Keratinocyte (primary cell): ENCODE data around the gene POLDIP3. TPM values are rescaled to one million over a fixed set of nuclear protein-coding genes. Genes with fewer than 3 reads are reported as not detected.

ENCODE experiments used
- DNase-seq: peaks from one replicate; pipeline ENCODE4 v3.0.0-alpha.2; 2011; ENCODE audit warnings: low read depth, missing footprints, low spot score
- FAIRE-seq: peaks from 2 replicates; lab custom pipeline; 2011; peaks lifted over from hg19 to GRCh38; lab: Jason Lieb, UNC
- H2AFZ ChIP-seq: 2 replicates; pipeline ENCODE4 v1.6.0; 2012; ENCODE audit warnings: low read length, control low read depth, inconsistent platforms; ENCODE audit not compliant: control insufficient read depth
- H3K27ac ChIP-seq: 2 replicates; pipeline ENCODE4 v1.5.1; 2011; ENCODE audit warnings: low read length; ENCODE audit not compliant: control insufficient read depth, insufficient read depth
- H3K27me3 ChIP-seq: 3 replicates; pipeline ENCODE4 v1.6.0; 2011; ENCODE audit warnings: low read length; ENCODE audit not compliant: control insufficient read depth, insufficient read depth; ENCODE audit errors: extremely low read depth
- H3K36me3 ChIP-seq, 2 experiments: 2 replicates in 1 of 2; 3 replicates in 1 of 2; pipeline ENCODE4 v1.5.1; 2011; ENCODE audit warnings: low read length in 2 of 2, mild to moderate bottlenecking in 1 of 2; ENCODE audit not compliant: control insufficient read depth in 2 of 2, insufficient read depth in 2 of 2; ENCODE audit errors: extremely low read depth in 1 of 2
- H3K4me1 ChIP-seq: 3 replicates; pipeline ENCODE4 v1.5.1; 2011; ENCODE audit warnings: low read length; ENCODE audit not compliant: control insufficient read depth, insufficient read depth; ENCODE audit errors: extremely low read depth
- H3K4me2 ChIP-seq: 3 replicates; pipeline ENCODE4 v1.6.0; 2011; ENCODE audit warnings: low read depth, low read length; ENCODE audit not compliant: control insufficient read depth, insufficient read depth; ENCODE audit errors: extremely low read depth
- H3K4me3 ChIP-seq, 3 experiments: fragments of 200-600 bp in 1 of 3; sonication (generic) in 1 of 3; 2 replicates in 2 of 3; 3 replicates in 1 of 3; pipeline ENCODE4 v1.5.1; 2011 to 2016; ENCODE audit warnings: low read length in 3 of 3, mild to moderate bottlenecking in 3 of 3, control low read depth in 2 of 3, inconsistent platforms in 1 of 3, low read depth in 1 of 3, mixed read lengths in 1 of 3, mixed run types in 1 of 3, moderate library complexity in 1 of 3; ENCODE audit not compliant: control insufficient read depth in 2 of 3, insufficient read depth in 2 of 3; ENCODE audit errors: extremely low read depth in 1 of 3
- H3K79me2 ChIP-seq: 2 replicates; pipeline ENCODE4 v1.6.0; 2012; ENCODE audit warnings: low read length; ENCODE audit not compliant: control insufficient read depth, insufficient read depth
- H3K9ac ChIP-seq: 3 replicates; pipeline ENCODE4 v1.6.0; 2011; ENCODE audit warnings: low read length; ENCODE audit not compliant: control insufficient read depth, insufficient read depth; ENCODE audit errors: extremely low read depth
- H3K9me1 ChIP-seq: 3 replicates; pipeline ENCODE4 v1.6.0; 2011; ENCODE audit warnings: low read length; ENCODE audit not compliant: control insufficient read depth, insufficient read depth; ENCODE audit errors: extremely low read depth
- H3K9me3 ChIP-seq: 2 replicates; pipeline ENCODE4 v1.5.1; 2012; ENCODE audit warnings: low read depth, low read length; ENCODE audit not compliant: control insufficient read depth
- H4K20me1 ChIP-seq: 3 replicates; pipeline ENCODE4 v1.6.0; 2011; ENCODE audit warnings: low read length; ENCODE audit not compliant: control insufficient read depth, insufficient read depth; ENCODE audit errors: extremely low read depth
- EZH2 ChIP-seq: IDR thresholded peaks from one replicate; pipeline ENCODE4 v1.6.1; 2012; ENCODE audit warnings: inconsistent platforms, mild to moderate bottlenecking, low read length, moderate library complexity
- dilution Hi-C: fragments of 300-500 bp; cut with MboI; formaldehyde crosslinking; loops from one replicate; pipeline ENCODE4 v1.7.0; 2020; ENCODE audit warnings: low sequenced_read_pairs; ENCODE audit not compliant: extremely low pct_ligation_motif_present
- polyA plus RNA-seq, 5 experiments: library from polyadenylated mRNA; depleted of rRNA in 3 of 5; stranded (reverse) in 3 of 5; stranded (forward) in 1 of 5; unstranded in 1 of 5; fragments of >200 nt; gene quantifications; 1 replicate in 1 of 5; 2 replicates in 3 of 5; 3 replicates in 1 of 5; pipeline versions ENCODE4 v1.2.1 to v1.2.3, GENCODE V29; 2011 to 2012; ENCODE audit warnings: missing spikeins in 2 of 5, low read depth in 1 of 5, low replicate concordance in 1 of 5
- TF ChIP-seq, protein P1 (sequence below), 3 experiments: IDR thresholded peaks in 1 of 3; conservative IDR thresholded peaks in 1 of 3; optimal IDR thresholded peaks in 1 of 3; 2 replicates in 2 of 3; 3 replicates in 1 of 3; pipeline versions ENCODE3 to v1.5.1; 2011; ENCODE audit warnings: low read length in 3 of 3, mild to moderate bottlenecking in 3 of 3, moderate library complexity in 2 of 3, control low read depth in 1 of 3, inconsistent platforms in 1 of 3; ENCODE audit not compliant: insufficient read depth in 2 of 3; ENCODE audit errors: extremely low read depth in 1 of 3

The POLDIP3 gene
- polyA plus RNA-seq, 1 donor (not counting 4 experiments of a cell fraction or from before 2014, with no cell fraction given), result 41.9 TPM

GRCh38 chr22:42645341-42645937 lies 30.8 kb upstream of the POLDIP3 start:
- Histone ChIP-seq H3K9ac (peak overlapping the region; percentile 70), H3K79me2 (peaks cover 80% of the 10 kb centered on the region), H3K4me2 (peak overlapping the region; percentile 80), H3K4me1 (peaks cover 46% of the 10 kb centered on the region), H3K27ac (peak overlapping the region; percentile 56), H2AFZ (no peak overlapping the region), H3K9me3 (no peaks in the 10 kb centered on the region), H3K36me3 (peaks cover 0 to 2% of the 10 kb centered on the region in 2 experiments), H3K9me1 (peaks cover 2% of the 10 kb centered on the region), H3K4me3 (peak overlapping the region; percentile 3 to 31 (median 26)), H3K27me3 (no peaks in the 10 kb centered on the region), H4K20me1 (no peaks in the 10 kb centered on the region)
- FAIRE-seq (no peak), DNase-seq (no peak)
- no peak for TF ChIP-seq EZH2
- TF ChIP-seq, protein P1, sequence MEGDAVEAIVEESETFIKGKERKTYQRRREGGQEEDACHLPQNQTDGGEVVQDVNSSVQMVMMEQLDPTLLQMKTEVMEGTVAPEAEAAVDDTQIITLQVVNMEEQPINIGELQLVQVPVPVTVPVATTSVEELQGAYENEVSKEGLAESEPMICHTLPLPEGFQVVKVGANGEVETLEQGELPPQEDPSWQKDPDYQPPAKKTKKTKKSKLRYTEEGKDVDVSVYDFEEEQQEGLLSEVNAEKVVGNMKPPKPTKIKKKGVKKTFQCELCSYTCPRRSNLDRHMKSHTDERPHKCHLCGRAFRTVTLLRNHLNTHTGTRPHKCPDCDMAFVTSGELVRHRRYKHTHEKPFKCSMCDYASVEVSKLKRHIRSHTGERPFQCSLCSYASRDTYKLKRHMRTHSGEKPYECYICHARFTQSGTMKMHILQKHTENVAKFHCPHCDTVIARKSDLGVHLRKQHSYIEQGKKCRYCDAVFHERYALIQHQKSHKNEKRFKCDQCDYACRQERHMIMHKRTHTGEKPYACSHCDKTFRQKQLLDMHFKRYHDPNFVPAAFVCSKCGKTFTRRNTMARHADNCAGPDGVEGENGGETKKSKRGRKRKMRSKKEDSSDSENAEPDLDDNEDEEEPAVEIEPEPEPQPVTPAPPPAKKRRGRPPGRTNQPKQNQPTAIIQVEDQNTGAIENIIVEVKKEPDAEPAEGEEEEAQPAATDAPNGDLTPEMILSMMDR (optimal IDR thresholded peaks at IDR 0.05 in 1 of 3, IDR thresholded peaks at IDR 0.05 in 1 of 3, conservative IDR thresholded peaks at IDR 0.05 in 1 of 3; ENCODE audit: extremely low read depth in 1 of 3, insufficient read depth in 2 of 3, low read length in 3 of 3), result no peak
- dilution Hi-C loops, result no loop called here

DNA sequence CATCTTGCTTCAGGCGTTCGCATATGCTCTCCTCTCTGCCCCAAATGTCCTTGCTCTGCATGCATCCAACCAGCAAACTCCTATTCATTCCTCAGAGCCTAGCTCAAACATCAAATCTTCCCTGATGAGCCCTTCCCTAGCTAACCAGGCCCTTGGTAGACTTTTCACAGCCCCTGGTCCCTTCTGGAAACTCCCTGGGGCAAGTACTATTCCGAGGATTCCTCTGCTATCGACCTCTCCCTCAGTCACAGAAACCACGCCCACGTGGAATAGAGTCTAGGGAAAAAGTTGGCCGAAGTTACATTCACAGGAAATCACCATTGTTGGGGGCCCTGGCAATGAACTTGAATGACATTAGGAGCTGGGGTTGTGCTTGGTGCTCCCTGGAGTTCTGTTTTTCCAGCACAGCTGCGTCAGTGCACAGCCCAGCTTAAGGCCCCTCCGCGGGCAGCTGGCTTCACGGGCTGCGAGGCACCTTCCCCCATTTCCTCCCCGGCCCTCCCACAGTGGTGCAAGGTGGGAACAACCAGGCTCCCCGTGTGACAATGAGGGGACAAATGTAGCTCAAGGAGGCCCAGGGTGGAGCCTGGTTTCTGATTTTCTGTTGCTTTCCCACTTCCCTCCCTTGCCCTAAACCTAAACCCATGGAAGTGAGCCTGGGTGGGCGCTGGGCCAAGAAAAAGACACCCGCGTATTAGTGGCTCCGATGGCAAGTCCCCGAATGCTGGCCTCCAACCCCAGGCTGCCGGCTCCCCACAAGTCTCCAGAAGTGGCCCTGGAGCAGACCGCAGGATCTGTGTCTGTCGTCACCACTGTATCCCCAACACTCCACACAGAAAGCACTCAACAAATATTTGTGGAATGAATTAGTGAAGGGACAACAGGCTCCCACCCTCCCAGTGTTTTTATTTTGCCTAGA lies 30.0 kb upstream of the POLDIP3 start:
- Histone ChIP-seq H3K4me2 (peak overlapping the region; percentile 80), H3K9ac (peak overlapping the region; percentile 70), H2AFZ (no peak overlapping the region), H3K79me2 (peaks cover 86% of the 10 kb centered on the region), H3K27me3 (no peaks in the 10 kb centered on the region), H3K9me1 (peaks cover 2% of the 10 kb centered on the region), H3K36me3 (peaks cover 0 to 3% of the 10 kb centered on the region in 2 experiments), H4K20me1 (no peaks in the 10 kb centered on the region), H3K4me1 (peaks cover 45% of the 10 kb centered on the region), H3K27ac (peak overlapping the region; percentile 56), H3K9me3 (no peaks in the 10 kb centered on the region), H3K4me3 (peak overlapping the region in 2 of 3 experiments; percentile 26 to 31)
- peak; percentile 13 for FAIRE-seq
- TF ChIP-seq EZH2, result no peak
- TF ChIP-seq, protein P1 (optimal IDR thresholded peaks at IDR 0.05 in 1 of 3, IDR thresholded peaks at IDR 0.05 in 1 of 3, conservative IDR thresholded peaks at IDR 0.05 in 1 of 3; ENCODE audit: extremely low read depth in 1 of 3, insufficient read depth in 2 of 3, low read length in 3 of 3), result no peak
- no peak for DNase-seq
- dilution Hi-C loops, result no loop called here
